ENCODE data around the gene WFDC6. TPM values are rescaled to one million over a fixed set of nuclear protein-coding genes. Genes with fewer than 3 reads are reported as not detected.
A peak's percentile ranks its signal among the peaks of the same experiment; 100 is the strongest.
"Not testable (repeated sequence)": the region's sequence is repeated elsewhere in the genome, so short reads cannot be mapped to it uniquely, and the experiment has no call there.

WFDC6 gene
- total RNA-seq (not detected), polyA plus RNA-seq (not detected)

DNA sequence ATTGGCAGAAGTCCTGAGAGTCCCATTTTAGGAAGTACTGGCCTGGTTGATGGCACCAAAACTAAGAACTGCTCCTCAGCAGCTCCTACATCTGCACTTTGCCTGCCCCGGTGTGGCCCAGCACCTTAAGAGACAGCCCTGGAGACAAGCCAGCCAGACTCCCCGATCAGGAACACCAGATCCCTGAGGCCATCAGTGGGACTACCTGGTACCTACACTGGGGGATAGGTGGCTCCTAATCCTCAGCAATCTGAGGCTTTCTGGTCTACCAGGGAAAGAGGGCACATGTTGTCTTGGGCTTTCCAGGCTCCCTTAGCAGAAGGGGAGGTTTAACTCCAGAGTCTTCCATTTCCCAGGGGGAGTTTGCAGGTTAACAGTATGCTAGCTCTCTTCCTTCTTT is at the start of gene WFDC6:
WFDC6 (minus strand) TSS at position 101 of the 400 bp plus-strand sequence; CDS start at position 26, 75 bp downstream.
- 78% methylated on average over 2 of the region's 2 CpGs for WGBS
- no peaks in the 10 kb centered on the region for H3K36me3 ChIP-seq (ENCODE audit: insufficient read depth)
- H3K4me3 ChIP-seq (ENCODE audit: low read depth, low read length): no peak within 1 kb of the TSS

DNA sequence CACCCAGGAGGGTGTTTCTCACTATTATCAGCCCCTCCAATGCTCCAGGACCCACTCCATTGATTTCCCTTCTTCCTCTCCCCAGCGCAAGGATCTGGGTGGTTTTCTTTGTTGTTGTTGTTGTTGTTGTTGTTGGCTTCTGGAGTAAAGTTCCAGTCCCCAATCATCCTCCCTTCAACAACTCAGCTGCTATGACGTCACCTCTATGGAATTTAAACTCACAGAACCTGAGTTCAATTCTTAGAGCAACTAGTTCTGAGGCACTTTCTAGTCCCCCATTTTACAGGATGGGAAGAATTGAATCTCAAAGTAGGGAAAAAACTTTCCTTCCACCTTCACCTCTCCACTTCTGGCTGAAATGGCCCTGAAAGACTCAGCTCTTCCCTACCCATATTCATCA is 49.5 kb upstream of the WFDC6 start:
- Histone ChIP-seq H3K4me3 (ENCODE audit: low read depth, low read length) (no peak overlapping the region), H3K27ac (ENCODE audit: low read depth) (no peak overlapping the region), H3K36me3 (ENCODE audit: insufficient read depth) (no peaks in the 10 kb centered on the region), H3K4me1 (ENCODE audit: insufficient read depth) (no peaks in the 10 kb centered on the region)
- WGBS: 71% methylated on average over 2 of the region's 2 CpGs
- DNase-seq (ENCODE audit: extremely low spot score): no peak

More for the DNA sequence above, at the start of gene WFDC6:
- Histone ChIP-seq H3K27ac (ENCODE audit: low read depth) (no peak within 1 kb of the TSS), H3K4me1 (ENCODE audit: insufficient read depth) (no peaks in the 10 kb centered on the region)
- no peak for DNase-seq (ENCODE audit: extremely low spot score)

DNA sequence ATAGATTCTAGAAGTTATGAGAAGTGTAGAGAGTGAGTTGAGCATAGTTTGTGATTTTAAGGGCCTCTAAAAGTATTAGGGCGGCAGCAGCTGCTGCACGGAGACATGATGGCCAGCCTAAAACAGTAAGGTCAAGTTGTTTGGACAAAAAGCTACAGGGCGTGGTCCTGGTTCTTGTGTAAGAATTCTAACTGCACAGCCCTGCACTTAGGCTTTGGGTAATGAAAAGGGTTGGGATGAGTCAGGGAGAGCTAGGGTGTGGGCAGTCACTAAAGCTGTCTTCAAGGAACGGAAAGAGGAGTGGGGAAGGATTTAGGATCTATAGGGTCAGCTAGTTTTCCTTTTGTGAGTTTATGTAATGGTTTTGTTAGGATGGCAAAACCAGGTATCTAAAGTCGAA is 46.7 kb upstream of the WFDC6 start:
- H3K27ac ChIP-seq (ENCODE audit: low read depth); H3K4me1 ChIP-seq (ENCODE audit: insufficient read depth); H3K4me3 ChIP-seq (ENCODE audit: low read depth, low read length); H3K36me3 ChIP-seq (ENCODE audit: insufficient read depth); DNase-seq (ENCODE audit: extremely low spot score): not testable (repeated sequence)
- 76% methylated on average over 5 of the region's 5 CpGs for WGBS

DNA sequence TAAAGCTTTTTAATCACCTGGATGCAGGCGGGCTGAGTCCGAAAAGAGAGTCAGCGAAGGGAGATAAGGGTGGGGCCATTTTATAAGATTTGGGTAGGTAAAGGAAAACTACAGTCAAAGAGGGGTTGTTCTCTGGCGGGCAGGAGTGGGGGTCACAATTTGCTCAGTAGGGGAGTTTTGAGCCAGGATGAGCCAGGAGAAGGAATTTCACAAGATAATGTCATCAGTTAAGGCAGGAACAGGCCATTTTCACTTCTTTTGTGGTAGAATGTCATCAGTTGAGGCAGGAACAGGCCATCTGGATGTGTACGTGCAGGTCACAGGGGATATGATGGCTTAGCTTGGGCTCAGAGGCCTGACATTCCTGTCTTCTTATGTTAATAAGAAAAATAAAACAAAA is 45.0 kb upstream of the WFDC6 start:
- H3K27ac ChIP-seq (ENCODE audit: low read depth); H3K4me3 ChIP-seq (ENCODE audit: low read depth, low read length); DNase-seq (ENCODE audit: extremely low spot score); H3K4me1 ChIP-seq (ENCODE audit: insufficient read depth); H3K36me3 ChIP-seq (ENCODE audit: insufficient read depth): not testable (repeated sequence)
- WGBS: 78% methylated on average over 5 of the region's 5 CpGs

DNA sequence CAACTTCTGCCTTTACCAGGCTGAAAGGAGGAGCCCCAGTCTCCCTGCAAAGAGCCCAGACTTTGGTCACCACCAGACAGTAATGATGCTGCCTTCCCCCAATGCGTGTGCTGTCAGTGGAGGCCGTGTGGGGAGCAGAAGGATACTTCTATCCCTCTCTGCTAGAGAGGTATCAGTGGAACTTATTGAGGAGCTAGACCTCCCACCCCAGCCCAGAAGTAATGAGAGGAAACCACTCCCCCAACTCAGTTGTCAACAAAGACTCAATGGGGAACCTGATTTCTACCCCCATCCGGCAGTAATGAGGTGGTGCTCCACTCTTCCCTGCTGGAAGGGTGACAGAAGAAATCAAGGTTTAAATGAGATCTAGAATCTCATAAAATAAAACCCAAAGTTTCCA is 44.2 kb upstream of the WFDC6 start:
- WGBS: 59% methylated on average over 3 of the region's 3 CpGs

DNA sequence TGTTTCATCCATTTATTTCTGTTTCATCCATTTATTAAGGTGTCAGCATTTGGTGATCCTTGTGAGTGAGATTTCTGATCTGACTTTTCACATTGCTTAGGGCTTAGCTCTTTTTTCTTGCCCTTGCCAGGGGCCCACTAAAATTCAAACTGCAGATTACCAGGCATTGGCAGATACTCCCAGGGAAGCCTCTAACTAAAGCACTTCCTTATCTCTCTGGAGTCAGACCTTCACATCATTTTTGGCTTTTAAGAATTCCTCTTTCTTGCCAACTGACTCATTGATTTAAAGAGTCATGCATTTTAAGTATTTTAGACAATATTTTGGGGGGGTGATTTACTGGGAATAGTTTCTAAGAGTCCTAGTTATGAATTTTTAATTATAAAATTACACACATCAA is 42.4 kb upstream of the WFDC6 start:
- H3K4me3 ChIP-seq (ENCODE audit: low read depth, low read length): no peak overlapping the region
- DNase-seq (ENCODE audit: extremely low spot score): no peak
- no peaks in the 10 kb centered on the region for H3K36me3 ChIP-seq (ENCODE audit: insufficient read depth)
- H3K4me1 ChIP-seq (ENCODE audit: insufficient read depth): no peaks in the 10 kb centered on the region
- H3K27ac ChIP-seq (ENCODE audit: low read depth): no peak overlapping the region

More for the DNA sequence above, 44.2 kb upstream of the WFDC6 start:
- Histone ChIP-seq H3K4me1 (ENCODE audit: insufficient read depth) (no peaks in the 10 kb centered on the region), H3K27ac (ENCODE audit: low read depth) (no peak overlapping the region), H3K36me3 (ENCODE audit: insufficient read depth) (no peaks in the 10 kb centered on the region), H3K4me3 (ENCODE audit: low read depth, low read length) (no peak overlapping the region)
- DNase-seq (ENCODE audit: extremely low spot score): no peak

DNA sequence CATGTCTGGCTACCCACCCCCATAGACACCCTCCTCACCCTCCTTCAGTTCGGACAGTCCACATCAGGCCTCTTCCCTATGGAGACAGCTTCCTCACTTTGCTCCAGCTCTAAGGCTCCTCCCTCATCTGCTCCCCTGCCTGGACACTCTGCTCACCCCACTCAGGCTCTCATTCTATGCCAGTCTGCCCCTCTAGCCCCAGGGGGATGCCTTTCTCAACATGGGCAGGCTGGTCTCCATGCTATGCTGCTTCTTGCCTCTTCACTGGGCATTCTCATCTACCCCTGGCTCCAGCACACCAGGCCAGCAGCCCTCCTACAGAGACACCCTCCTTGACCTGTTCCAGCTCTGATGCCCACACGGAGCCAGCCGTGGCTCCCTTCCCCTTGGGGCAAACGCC is 39.9 kb upstream of the WFDC6 start, which contains the start of gene WFDC8:
WFDC8 (minus strand) TSS at position 101 of the 400 bp plus-strand sequence; CDS start at position 64, 37 bp downstream.
- Histone ChIP-seq H3K4me1 (ENCODE audit: insufficient read depth) (no peaks in the 10 kb centered on the region), H3K4me3 (ENCODE audit: low read depth, low read length) (no peak within 1 kb of the TSS), H3K36me3 (ENCODE audit: insufficient read depth) (no peaks in the 10 kb centered on the region), H3K27ac (ENCODE audit: low read depth) (no peak within 1 kb of the TSS)
- 69% methylated on average over 4 of the region's 4 CpGs for WGBS
- DNase-seq (ENCODE audit: extremely low spot score): no peak

DNA sequence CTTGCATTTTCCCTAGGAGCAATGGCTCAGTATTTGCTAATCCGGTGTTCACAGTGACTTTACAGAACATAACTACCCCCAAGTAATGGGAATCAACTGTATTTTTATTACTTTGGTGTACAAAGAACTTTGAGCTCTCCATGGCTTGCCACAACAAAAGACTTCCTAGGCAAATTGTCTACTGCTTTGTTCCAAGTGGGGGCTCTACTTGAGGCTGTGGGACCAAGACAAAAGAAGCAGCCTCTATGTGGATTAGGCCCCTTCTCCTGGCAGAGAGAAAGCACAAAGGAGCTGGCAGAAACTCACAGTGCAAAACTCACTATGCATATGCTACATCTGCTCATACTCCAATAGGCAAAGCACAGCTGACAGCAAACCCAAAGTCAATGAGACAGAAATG is 38.9 kb upstream of the WFDC6 start:
- 86% methylated on average over 1 of the region's 1 CpG for WGBS

DNA sequence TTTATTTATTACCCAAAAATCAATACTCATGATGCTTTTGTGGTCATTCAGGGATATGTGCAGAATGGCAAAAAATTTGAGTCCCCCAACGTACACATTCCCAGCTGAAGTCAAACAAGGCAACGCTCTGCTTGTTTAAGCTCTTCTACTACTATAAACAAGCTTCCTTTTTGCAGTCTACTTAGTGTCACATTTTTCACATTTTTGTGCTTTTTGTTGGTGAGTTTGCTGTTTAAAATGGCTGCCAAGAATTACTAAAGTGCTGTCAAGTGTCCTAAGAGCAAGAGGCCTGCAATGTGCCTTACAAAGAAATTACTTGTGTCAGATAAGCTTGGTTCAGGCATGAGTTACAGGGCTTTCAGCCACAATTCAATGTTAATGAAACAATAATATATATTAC is 37.7 kb upstream of the WFDC6 start:
- Histone ChIP-seq H3K36me3 (ENCODE audit: insufficient read depth) (no peaks in the 10 kb centered on the region), H3K27ac (ENCODE audit: low read depth) (no peak overlapping the region), H3K4me3 (ENCODE audit: low read depth, low read length) (no peak overlapping the region), H3K4me1 (ENCODE audit: insufficient read depth) (no peaks in the 10 kb centered on the region)
- peak; percentile 29 for DNase-seq (ENCODE audit: extremely low spot score)
- WGBS: 13% methylated on average over 2 of the region's 2 CpGs

More for the DNA sequence above, 38.9 kb upstream of the WFDC6 start:
- Histone ChIP-seq H3K4me1 (ENCODE audit: insufficient read depth) (no peaks in the 10 kb centered on the region), H3K27ac (ENCODE audit: low read depth) (no peak overlapping the region), H3K36me3 (ENCODE audit: insufficient read depth) (no peaks in the 10 kb centered on the region), H3K4me3 (ENCODE audit: low read depth, low read length) (no peak overlapping the region)
- DNase-seq (ENCODE audit: extremely low spot score): no peak

DNA sequence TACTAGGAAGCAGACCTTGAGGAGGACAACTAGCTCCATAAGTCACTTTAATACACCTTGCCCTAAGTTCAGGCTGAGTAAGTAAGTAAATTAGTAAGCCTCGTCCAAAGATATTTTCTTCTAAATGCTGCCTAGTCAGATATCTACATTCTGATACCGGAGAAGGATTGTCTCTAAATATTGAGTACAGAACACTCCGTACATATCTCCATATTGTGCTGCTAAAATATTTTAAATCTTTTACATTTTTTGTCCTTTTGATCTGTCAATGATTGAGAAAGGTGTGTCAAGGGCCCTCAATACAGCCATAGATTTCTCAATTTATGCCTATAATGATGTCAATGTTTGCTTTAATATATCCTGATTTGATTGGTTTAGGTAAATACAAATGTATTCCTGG is 36.6 kb upstream of the WFDC6 start:
- 85% methylated on average over 3 of the region's 3 CpGs for WGBS
- H3K27ac ChIP-seq (ENCODE audit: low read depth): no peak overlapping the region
- no peak for DNase-seq (ENCODE audit: extremely low spot score)

DNA sequence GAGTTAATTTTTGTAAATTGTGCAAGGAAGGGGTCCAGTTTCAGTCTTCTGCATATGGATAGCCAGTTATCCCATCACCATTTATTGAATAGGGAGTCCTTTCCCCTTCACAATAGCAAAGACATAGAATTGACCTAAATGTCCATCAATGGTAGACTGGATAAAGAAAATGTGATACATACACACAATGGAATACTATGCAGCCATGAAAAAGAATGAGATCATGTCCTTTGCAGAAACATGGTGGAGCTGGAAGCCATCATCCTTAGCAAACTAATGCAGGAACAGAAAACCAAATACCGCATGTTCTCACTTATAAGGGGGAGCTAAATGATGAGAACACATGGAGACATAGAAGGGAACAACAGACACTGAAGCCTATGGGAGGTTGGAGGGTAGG is 30.4 kb upstream of the WFDC6 start:
- H3K27ac ChIP-seq (ENCODE audit: low read depth): not testable (repeated sequence)
- WGBS: 80% methylated on average over 1 of the region's 1 CpG

More for the DNA sequence above, 36.6 kb upstream of the WFDC6 start:
- Histone ChIP-seq H3K4me3 (ENCODE audit: low read depth, low read length) (no peak overlapping the region), H3K4me1 (ENCODE audit: insufficient read depth) (no peaks in the 10 kb centered on the region), H3K36me3 (ENCODE audit: insufficient read depth) (no peaks in the 10 kb centered on the region)

DNA sequence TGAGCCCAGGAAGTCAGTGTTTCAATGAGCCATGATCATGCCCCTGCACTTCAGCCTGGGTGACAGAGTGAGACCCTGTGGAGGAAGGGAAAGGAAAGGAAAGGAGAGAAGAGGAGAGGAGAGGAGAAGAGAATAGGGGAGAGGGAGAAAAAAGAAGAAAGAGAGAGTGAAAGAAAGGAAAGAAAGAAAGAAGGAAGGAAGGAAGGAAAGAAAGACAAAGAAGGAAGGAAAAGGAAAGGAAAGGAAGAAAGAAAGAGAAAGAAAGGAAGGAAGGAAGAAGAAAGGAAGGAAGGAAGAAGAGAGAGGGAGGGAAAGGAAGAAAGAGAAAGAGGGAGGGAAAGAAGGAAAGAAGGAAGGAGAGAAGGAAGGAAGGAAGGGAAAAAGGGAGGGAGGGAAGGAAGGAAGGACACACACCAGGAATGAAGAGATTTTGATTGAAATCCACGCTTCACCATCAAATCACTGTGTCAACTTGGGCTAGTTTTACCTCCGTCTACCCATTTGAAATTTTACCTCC is 25.5 kb upstream of the WFDC6 start:
- no peak for DNase-seq (ENCODE audit: extremely low spot score)
- Histone ChIP-seq H3K36me3 (ENCODE audit: insufficient read depth) (no peaks in the 10 kb centered on the region), H3K4me1 (ENCODE audit: insufficient read depth) (no peaks in the 10 kb centered on the region), H3K27ac (ENCODE audit: low read depth) (no peak overlapping the region), H3K4me3 (ENCODE audit: low read depth, low read length) (no peak overlapping the region)
- 82% methylated on average over 2 of the region's 2 CpGs for WGBS

More for the DNA sequence above, 30.4 kb upstream of the WFDC6 start:
- not testable (repeated sequence) for DNase-seq (ENCODE audit: extremely low spot score); H3K4me1 ChIP-seq (ENCODE audit: insufficient read depth); H3K4me3 ChIP-seq (ENCODE audit: low read depth, low read length); H3K36me3 ChIP-seq (ENCODE audit: insufficient read depth)

DNA sequence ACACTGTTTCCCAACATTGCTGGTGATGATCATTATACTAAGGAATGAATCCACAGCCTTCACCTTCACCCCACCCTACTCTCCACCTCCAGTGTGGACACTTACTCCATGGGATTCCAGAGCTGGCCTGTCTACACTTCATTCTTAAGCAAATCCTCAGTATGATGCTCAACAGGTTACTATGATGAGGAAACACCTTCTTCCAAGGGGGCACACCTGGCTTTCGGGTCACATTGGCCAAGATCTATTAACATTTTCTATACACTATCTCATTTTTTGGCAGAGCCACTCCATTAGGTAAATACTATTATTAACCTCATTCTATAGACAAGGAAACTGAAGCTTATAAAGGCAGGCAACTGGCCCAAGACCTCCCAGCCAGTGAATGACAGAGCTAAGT is 15.9 kb upstream of the WFDC6 start:
- Histone ChIP-seq H3K4me1 (ENCODE audit: insufficient read depth) (no peaks in the 10 kb centered on the region), H3K4me3 (ENCODE audit: low read depth, low read length) (no peak overlapping the region), H3K36me3 (ENCODE audit: insufficient read depth) (no peaks in the 10 kb centered on the region), H3K27ac (ENCODE audit: low read depth) (no peak overlapping the region)
- 95% methylated on average over 1 of the region's 1 CpG for WGBS
- no peak for DNase-seq (ENCODE audit: extremely low spot score)

DNA sequence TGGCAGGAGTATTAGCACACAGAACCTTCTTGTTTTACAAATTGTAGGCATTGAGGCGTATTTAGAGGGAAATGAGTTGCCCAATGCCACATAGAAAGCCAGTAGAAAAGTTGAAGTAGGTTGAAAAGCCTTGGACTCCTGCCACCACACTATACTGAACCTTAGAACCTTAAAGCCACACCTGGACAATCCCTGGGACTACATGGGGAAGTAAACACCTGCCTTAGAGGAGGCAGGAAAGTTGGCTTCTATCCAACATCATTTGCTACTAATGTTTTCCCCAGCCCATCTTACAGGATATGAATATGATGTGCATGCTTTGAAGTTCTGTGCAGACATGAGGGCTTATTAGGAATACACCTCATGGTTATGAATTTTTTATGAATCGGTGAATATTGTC is 13.2 kb upstream of the WFDC6 start:
- WGBS: 72% methylated on average over 2 of the region's 2 CpGs
- no peak overlapping the region for H3K4me3 ChIP-seq (ENCODE audit: low read depth, low read length)
- no peak overlapping the region for H3K27ac ChIP-seq (ENCODE audit: low read depth)
- H3K4me1 ChIP-seq (ENCODE audit: insufficient read depth): no peaks in the 10 kb centered on the region
- H3K36me3 ChIP-seq (ENCODE audit: insufficient read depth): no peaks in the 10 kb centered on the region
- DNase-seq (ENCODE audit: extremely low spot score): no peak

DNA sequence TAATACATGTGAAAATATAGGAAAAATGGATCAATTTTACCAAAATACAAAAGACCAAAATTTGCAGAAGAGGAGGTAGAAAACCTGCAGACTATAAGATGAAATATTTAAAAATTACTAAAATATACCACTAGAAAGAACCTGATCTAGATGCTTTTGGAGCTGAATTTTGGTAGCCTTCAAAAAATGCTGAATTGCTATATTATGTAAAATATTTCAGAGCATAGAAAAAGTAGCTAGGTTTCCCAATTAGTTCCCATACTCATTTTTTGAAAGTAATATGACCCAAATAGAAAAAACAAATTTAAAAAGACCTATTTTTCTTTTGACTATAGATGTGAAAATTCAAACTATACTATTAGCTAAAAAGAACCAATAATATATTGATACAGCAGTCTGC is 11.5 kb upstream of the WFDC6 start:
- DNase-seq (ENCODE audit: extremely low spot score): no peak
- no peaks in the 10 kb centered on the region for H3K4me1 ChIP-seq (ENCODE audit: insufficient read depth)
- H3K36me3 ChIP-seq (ENCODE audit: insufficient read depth): no peaks in the 10 kb centered on the region
- no peak overlapping the region for H3K4me3 ChIP-seq (ENCODE audit: low read depth, low read length)
- H3K27ac ChIP-seq (ENCODE audit: low read depth): no peak overlapping the region

Measured in urinary bladder (tissue), 4 donors.